HTERT RPE-1 (cell line): ENCODE measurements around the gene DNAAF3.
"Not testable (repeated sequence)": the region's sequence is repeated elsewhere in the genome, so short reads cannot be mapped to it uniquely, and the experiment has no call there.

Experiments used
- in situ Hi-C: fragments of 300-500 bp; cut with MboI; formaldehyde crosslinking; loops from 4 replicates; pipeline ENCODE4 v1.14.3; 2020; ENCODE audit warnings: low sequenced_read_pairs

The DNAAF3 gene

GRCh38 chr19:55155784-55156183 lies 10.6 kb downstream of the DNAAF3 start:
- in situ Hi-C loops: not testable (repeated sequence)

DNA sequence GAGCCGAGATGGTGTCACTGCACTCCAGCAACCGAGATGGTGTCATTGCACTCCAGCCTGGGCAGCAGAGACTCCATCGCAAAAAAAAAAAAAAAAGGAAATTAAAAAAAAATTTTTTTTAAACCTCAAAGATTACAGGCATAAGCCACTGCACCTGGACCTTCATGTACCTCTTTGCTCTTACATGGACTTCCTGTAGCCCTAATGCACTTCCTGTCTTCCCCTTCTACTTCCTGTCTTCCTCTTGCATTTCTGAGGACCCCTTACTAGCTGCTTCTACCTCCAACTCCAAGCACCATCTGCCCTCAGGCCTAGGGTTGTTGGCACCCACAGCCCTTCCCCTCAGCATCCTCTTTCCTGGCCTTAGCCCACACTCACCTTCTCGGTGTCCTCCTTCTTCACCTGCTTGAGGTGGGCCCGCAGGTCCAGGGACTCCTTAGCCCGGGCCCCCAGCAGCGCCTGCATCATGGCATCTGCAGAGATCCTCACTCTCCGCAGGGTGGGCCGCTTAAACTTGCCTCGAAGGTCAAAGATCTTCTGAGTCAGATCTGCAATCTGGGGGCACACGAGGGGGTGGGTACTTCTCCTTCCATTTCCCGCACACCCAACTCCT lies 12.7 kb downstream of the DNAAF3 start:
- in situ Hi-C loops: no loop called here

GRCh38 chr19:55152017-55152416 lies 14.4 kb downstream of the DNAAF3 start:
- in situ Hi-C loops: no loop called here

DNA sequence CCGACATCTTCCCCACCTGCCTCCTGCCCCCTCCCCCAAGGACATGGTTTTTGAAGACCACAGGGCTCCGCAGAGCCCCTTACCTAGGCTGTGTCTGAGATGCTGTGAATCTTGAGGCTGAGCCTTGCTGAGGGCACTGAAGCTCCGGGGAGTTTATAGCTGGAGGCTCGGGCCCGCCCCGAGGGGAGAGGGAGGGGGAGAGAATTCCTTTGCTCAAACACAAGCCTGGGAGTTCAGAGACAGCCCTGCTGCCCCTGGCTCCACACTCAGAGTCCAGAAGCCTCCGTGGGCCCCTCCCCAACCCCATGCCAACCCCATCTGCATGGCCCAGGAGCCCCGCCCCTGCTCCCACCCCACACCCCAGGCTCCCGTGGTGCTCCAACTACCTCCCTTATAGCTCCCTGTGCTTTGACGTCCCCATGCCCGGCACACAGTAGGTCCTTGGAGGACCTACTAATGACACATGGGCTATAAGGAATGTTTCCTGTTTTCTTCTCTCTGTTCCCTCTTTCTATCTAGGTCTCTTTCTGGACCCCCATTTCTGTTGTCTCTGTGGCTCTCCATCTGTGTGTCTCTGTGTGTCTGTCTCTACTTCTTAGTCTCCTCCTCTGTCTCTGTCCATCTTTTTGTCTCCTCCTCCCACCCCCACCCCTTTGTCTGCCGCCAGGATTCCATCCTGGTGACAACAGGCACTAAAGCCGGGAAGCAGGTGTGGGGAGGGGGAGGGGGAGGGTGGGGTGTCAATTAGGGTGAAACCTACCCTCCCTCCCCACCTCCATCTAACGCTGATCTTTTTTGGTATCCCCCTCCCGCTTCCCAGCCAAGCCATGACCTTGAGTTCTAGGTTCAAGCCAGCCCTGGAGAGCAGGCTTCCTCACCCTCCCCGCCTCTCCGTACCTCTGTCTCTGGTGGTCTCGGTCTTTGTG lies 17.1 kb downstream of the DNAAF3 start, which contains the start of gene TNNT1:
Gene TNNT1, minus strand, starts transcription at position 129 of the 926 bp plus-strand sequence. CDS start 2,049 bp downstream, outside the sequence.
- in situ Hi-C loops: no loop called here

GRCh38 chr19:55147545-55148251 lies 18.7 kb downstream of the DNAAF3 start:
- in situ Hi-C loops: no loop called here

DNA sequence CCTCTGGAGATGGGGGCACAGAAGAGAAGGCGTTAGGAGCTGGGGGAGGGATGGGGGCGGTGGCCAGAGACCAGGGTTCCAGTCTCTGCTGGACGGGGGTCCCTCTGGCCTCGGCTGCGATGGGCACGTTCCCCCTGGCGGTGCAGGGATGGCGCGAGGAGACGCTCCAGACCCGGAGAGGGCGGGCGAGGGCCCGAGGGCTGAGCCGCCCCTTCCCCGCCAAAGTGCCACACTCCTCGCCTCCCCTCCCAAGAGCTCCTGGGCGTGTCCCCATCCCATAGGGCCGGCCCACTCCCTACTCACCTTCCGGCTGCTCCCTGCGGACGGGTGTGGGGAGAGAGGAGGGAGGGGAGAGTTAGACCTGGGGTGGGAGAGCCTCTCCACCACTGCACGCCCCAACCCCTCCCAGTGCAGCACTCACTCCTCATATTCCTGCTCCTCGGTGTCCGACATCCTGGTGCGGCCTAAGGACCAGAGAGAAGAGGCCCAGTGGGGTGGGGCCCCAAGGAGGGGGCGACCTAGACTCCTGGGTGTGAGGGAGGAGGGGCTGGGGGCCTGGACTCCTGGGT lies 19.6 kb downstream of the DNAAF3 start:
- in situ Hi-C loops: no loop called here

DNA sequence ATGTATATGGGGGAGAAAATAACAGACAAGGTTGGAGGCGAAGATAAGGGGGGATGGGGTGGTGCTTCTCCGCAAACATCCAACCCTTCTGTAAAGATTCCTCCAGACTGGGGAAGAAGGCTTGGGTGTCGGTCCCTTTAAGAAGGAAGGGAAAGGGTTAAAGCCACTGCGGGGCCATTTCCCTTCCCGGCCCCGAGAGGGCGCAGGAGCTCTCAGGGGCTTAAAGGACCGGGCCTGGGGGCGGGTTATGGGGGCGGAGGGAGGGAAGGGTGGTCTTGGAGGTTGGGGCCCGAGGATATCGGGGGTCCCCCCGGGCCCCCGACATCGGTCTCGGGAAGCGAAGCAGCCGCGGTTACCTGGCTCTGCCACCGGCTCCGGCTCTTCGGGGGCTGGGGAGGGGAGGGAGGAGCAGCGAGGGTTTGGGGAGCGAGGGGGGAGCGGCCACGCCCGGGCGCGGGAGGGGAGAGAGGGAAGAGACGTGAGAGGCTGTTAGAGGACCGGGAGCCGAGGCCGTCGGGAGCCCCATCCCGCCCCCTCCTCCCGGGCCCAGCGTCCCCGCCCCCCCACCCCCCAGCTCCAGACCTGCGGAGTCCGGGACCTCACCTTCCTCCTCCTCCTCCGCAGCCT lies 20.2 kb downstream of the DNAAF3 start:
- in situ Hi-C loops: no loop called here

DNA sequence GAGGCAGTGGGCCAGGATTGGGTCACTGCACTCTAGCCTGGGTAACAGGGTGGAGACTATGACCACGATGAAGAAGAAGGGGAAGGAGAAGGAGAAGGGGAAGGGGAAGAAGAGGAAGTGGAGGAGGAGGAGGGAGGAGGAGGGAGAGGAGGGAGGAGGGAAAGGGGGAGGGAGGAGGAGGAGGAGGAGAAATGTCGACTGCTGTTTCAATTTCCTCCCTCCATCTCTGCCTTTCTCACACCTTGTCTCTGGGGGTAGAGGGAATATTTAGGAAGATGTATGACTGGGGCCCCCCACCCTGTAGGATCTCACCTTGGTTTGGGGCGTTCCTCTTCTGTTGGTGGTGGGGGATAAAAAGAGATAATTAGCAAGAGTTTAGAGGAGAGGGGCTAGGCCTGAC lies 21.2 kb downstream of the DNAAF3 start:
- in situ Hi-C loops: no loop called here

DNA sequence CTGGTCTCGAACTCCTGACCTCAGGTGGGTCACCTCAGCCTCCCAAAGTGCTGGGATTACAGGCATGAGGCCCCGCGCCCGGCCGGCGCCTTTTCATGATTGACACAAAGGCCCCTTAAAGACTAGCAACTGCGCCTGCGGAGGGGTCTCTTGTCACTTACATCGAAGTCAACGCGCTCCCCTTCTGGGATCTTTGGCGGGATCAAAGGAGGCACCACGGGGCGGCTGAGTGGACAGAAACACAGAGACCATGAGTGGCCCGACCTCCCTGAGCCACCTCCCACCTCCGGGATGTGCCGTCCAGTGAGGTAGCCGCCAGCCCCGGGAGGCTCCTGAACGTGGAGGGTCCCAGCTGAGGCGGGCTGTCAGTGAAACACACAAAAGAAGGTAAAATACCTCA lies 24.7 kb downstream of the DNAAF3 start:
- in situ Hi-C loops: no loop called here

- in situ Hi-C loops: no loop called here
Measured at GRCh38 chr19:55137915-55138314, 28.5 kb downstream of the DNAAF3 start.

- in situ Hi-C loops: no loop called here
Measured at GRCh38 chr19:55136399-55137102, 29.9 kb downstream of the DNAAF3 start.

- in situ Hi-C loops: no loop called here
Measured at GRCh38 chr19:55134736-55135135, 31.7 kb downstream of the DNAAF3 start.

- in situ Hi-C loops: no loop called here
Measured at GRCh38 chr19:55133639-55134444, 32.6 kb downstream of the DNAAF3 start.

DNA sequence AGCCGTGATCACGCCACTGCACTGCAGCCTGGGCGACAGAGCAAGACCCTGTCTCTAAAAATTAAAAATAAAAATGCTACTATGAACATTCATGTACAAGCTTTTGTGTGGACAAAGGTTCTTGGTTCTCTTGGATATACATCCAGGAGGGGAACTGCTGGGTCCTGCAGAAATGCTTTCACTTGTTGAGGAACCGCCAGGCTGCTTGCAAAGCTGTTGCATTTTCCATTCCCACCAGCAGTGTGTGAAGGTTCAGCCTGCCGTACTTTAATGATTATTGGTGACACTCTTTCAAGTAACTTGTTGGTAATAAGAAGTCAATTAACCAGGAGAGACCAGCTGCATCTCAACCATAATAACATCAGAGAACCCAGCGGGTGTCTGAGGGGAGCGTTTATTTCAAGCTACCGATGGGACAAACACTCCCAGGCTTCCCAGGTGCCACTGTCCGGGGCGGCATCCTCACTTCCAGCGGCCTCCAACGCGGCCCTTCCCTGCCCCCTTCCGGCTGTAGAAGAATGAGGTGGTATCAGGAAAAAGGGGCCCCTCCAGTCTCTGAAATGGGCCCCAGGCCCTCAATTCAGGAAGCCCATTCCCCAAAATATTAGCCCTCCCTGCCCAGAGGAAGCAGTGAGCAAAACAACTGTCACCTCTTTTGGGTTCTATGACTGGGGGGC lies 33.8 kb downstream of the DNAAF3 start:
- in situ Hi-C loops: no loop called here

- in situ Hi-C loops: no loop called here
Measured at GRCh38 chr19:55131421-55131820, 35.0 kb downstream of the DNAAF3 start.

DNA sequence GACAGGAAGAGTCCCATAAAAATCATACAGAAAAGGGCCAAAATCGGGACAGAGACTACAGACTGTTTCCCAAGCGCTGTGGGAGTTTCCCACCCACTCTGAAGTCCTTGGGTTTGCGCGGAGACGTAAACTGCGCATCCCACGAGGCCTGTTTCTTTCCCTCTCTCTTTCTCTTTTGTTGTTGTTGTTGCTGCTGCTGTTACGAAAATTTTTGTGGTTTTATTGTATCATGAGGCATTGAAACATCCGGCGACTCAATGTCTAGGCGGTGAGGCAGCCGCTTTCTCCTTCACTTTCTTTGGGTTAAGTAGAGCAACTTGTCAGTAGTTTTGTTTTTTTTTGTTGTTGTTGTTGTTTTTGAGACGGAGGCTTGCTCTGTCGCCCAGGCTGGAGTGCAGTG lies 47.4 kb downstream of the DNAAF3 start:
- in situ Hi-C loops: no loop called here

DNA sequence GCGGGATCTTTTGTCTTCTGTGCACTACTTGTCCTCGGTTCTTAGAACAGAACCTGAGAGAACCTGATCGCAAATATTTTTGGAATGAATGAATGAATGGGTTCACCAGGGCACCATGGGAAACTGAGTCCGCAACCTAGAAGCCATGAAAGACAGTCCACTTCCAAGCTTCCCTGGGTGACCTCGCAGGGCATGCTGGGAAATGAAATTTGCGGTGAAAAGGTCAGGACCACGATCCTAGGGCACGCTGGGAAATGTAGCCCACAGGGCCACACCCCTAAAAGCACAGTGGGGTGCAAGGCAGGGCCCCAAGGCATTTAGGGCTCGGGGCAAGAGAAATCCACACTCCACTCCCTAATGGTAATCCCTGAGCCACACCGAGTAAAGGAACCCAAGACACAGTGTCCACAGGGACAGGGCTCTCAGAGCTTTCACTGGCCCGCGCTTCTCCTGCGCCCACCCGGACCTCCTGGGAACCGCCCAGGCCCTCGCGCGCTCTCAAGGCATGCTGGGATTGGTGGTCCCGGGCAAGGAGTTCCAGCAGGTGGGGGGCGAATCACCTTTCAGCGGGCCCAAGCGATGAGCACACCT lies 47.9 kb downstream of the DNAAF3 start:
- in situ Hi-C loops: no loop called here

DNA sequence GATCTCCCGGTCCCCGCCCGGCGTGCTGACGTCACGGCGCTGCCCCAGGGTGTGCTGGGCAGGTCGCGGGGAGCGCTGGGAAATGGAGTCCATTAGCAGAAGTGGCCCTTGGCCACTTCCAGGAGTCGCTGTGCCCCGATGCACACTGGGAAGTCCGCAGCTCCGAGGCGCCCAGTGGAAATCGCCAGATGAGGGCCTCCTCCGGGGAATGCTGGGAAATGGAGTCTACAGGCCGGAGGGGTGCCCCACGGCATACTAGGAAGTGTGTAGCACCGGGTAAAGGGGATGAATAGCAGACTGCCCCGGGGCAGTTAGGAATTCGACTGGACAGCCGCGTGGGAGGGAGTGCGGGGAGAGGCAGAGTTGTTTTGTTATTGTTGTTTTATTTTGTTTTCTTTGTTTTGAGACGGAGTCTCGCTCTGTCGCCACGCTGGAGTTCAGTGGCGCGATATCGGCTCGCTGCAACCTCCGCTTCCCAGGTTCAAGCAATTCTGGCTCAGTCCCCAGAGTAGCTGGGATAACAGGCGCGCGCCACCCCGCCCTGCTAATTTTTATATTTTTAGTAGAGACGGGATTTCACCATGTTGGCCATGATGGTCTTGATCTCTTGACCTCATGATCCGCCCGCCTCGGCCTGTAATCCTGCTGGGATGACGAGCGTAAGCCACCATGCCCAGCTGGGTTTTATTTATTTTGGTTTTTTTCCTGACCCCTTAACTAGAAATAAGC lies 48.6 kb downstream of the DNAAF3 start:
- in situ Hi-C loops: no loop called here
